GM13976 (cell line): ENCODE data around the gene NNMT.

ENCODE experiments used
- DNase-seq: peaks from one replicate; pipeline ENCODE4 v3.0.0; 2012; ENCODE audit warnings: low spot score
- CTCF ChIP-seq: IDR thresholded peaks from 2 replicates; pipeline ENCODE4 v1.5.1; 2012; ENCODE audit warnings: borderline replicate concordance, mild to moderate bottlenecking; ENCODE audit not compliant: insufficient read depth; ENCODE audit errors: extremely low read depth, missing control alignments, control extremely low read depth
- in situ Hi-C: fragments of 300-500 bp; cut with MboI; formaldehyde crosslinking; loops from one replicate; pipeline ENCODE4 v1.12.0; 2022; ENCODE audit warnings: low sequenced_read_pairs, mixed read lengths, inconsistent platforms; ENCODE audit not compliant: unreplicated experiment

NNMT gene

GRCh38 chr11:114342476-114342875, 46.3 kb downstream of the NNMT start:
- no peak for TF ChIP-seq CTCF
- no peak for DNase-seq
- in situ Hi-C loops = loop anchor here (25.0 kb wide), 1 partner anchor 245 kb away; the partner anchor contains the start of gene NXPE4

GRCh38 chr11:114343020-114343419, 46.8 kb downstream of the NNMT start:
- no peak for DNase-seq
- TF ChIP-seq CTCF = no peak
- in situ Hi-C loops = loop anchor here (25.0 kb wide), 1 partner anchor 244 kb away; the partner anchor contains the start of gene NXPE4

GRCh38 chr11:114343493-114343892, 47.3 kb downstream of the NNMT start:
- no peak for DNase-seq
- no peak for TF ChIP-seq CTCF
- in situ Hi-C loops = loop anchor here (25.0 kb wide), 1 partner anchor 244 kb away; the partner anchor contains the start of gene NXPE4

- no peak for TF ChIP-seq CTCF
- DNase-seq = no peak
- in situ Hi-C loops = loop anchor here (25.0 kb wide), 1 partner anchor 243 kb away; the partner anchor contains the start of gene NXPE4
Observed at GRCh38 chr11:114344494-114344893, 48.3 kb downstream of the NNMT start.

- TF ChIP-seq CTCF = no peak
- no peak for DNase-seq
- in situ Hi-C loops = loop anchor here (25.0 kb wide), 1 partner anchor 242 kb away; the partner anchor contains the start of gene NXPE4
Observed at GRCh38 chr11:114345575-114346222, 49.5 kb downstream of the NNMT start.

- in situ Hi-C loops = loop anchor here (25.0 kb wide), 1 partner anchor 241 kb away; the partner anchor contains the start of gene NXPE4
- no peak for DNase-seq
- no peak for TF ChIP-seq CTCF
Observed at GRCh38 chr11:114346709-114347141, 50.5 kb downstream of the NNMT start.
